Measurements from ENCODE around the gene POU2F2.

- TF ChIP-seq, protein P1, sequence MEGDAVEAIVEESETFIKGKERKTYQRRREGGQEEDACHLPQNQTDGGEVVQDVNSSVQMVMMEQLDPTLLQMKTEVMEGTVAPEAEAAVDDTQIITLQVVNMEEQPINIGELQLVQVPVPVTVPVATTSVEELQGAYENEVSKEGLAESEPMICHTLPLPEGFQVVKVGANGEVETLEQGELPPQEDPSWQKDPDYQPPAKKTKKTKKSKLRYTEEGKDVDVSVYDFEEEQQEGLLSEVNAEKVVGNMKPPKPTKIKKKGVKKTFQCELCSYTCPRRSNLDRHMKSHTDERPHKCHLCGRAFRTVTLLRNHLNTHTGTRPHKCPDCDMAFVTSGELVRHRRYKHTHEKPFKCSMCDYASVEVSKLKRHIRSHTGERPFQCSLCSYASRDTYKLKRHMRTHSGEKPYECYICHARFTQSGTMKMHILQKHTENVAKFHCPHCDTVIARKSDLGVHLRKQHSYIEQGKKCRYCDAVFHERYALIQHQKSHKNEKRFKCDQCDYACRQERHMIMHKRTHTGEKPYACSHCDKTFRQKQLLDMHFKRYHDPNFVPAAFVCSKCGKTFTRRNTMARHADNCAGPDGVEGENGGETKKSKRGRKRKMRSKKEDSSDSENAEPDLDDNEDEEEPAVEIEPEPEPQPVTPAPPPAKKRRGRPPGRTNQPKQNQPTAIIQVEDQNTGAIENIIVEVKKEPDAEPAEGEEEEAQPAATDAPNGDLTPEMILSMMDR (IDR thresholded peaks at IDR 0.05) = no peak
- TF ChIP-seq POLR2A (IDR thresholded peaks at IDR 0.05) = no peak
- no peak for TF ChIP-seq EP300 (IDR thresholded peaks at IDR 0.05)
Observed at GRCh38 chr19:42158926-42159325, 26.7 kb upstream of the POU2F2 start.

Measured in suprapubic skin (tissue), 3 donors.